Large intestine (tissue), 3 donors: ENCODE measurements around the gene TAP1. TPM values are rescaled to one million over a fixed set of nuclear protein-coding genes. Genes with fewer than 3 reads are reported as not detected.

Experiments used
- DNase-seq, 2 donors: peaks; one replicate each; pipeline versions ENCODE4 v3.0.0 to v3.0.0-alpha.2; 2013
- H3K27ac ChIP-seq: one replicate; pipeline ENCODE4 v1.5.1; 2013; ENCODE audit warnings: low read length
- H3K27me3 ChIP-seq: 2 replicates; pipeline ENCODE4 v1.6.1; 2013; ENCODE audit warnings: low read length; ENCODE audit not compliant: control insufficient read depth, insufficient read depth
- H3K36me3 ChIP-seq: 2 replicates; pipeline ENCODE4 v1.6.1; 2013; ENCODE audit warnings: low read length; ENCODE audit not compliant: control insufficient read depth, insufficient read depth
- H3K4me1 ChIP-seq: one replicate; pipeline ENCODE4 v1.6.1; 2013; ENCODE audit warnings: low read length; ENCODE audit not compliant: control insufficient read depth, insufficient read depth
- H3K4me3 ChIP-seq: one replicate; pipeline ENCODE4 v1.5.1; 2013; ENCODE audit warnings: low read length
- H3K9me3 ChIP-seq: one replicate; pipeline ENCODE4 v1.6.1; 2013; ENCODE audit warnings: mild to moderate bottlenecking, low read depth, low read length, moderate library complexity; ENCODE audit not compliant: control insufficient read depth
- WGBS: methylation state at CpG from one replicate; pipeline ENCODE4 v1.1.5; 2013; ENCODE audit warnings: low lambda C conversion rate; ENCODE audit not compliant: insufficient coverage; 5-methylcytosine and 5-hydroxymethylcytosine counted together
- polyA plus RNA-seq: library from polyadenylated mRNA; unstranded; fragments of 120-200 nt; gene quantifications from one replicate; pipeline ENCODE4 v1.2.1, GENCODE V29; 2013

TAP1 gene
- polyA plus RNA-seq, 1 donor: 18.7 TPM

DNA sequence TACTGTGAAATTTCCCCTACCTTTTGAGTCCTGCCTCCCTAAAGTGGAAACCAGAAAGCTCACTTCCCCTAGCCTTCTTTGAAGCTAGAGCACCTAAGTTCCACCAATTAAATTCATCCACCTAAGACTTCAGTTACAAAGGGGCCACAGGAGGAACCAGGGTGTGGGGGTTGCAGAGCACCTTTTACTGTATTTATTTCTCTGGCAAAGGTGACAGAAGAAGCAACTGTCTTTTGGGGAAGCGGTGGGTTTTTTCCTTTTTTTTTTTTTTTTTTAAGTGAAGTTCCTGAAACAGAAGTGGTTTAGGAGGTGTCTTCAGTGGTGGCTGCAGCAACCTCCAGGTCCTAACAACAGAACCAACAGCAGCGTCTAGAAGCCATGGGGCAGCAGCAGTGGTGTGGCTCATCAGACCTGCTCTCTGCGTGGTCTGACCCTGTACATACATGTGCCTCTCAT lies 13.5 kb upstream of the TAP1 start:
- H3K9me3 ChIP-seq: no peaks in the 10 kb centered on the region
- no peak overlapping the region for H3K4me3 ChIP-seq
- no peak for DNase-seq
- H3K4me1 ChIP-seq: peaks cover 4% of the 10 kb centered on the region
- H3K27me3 ChIP-seq: peaks cover 27% of the 10 kb centered on the region
- no peak overlapping the region for H3K27ac ChIP-seq
- no CpG with 5 or more reads among the region's 3 CpGs for WGBS
- H3K36me3 ChIP-seq: no peaks in the 10 kb centered on the region

DNA sequence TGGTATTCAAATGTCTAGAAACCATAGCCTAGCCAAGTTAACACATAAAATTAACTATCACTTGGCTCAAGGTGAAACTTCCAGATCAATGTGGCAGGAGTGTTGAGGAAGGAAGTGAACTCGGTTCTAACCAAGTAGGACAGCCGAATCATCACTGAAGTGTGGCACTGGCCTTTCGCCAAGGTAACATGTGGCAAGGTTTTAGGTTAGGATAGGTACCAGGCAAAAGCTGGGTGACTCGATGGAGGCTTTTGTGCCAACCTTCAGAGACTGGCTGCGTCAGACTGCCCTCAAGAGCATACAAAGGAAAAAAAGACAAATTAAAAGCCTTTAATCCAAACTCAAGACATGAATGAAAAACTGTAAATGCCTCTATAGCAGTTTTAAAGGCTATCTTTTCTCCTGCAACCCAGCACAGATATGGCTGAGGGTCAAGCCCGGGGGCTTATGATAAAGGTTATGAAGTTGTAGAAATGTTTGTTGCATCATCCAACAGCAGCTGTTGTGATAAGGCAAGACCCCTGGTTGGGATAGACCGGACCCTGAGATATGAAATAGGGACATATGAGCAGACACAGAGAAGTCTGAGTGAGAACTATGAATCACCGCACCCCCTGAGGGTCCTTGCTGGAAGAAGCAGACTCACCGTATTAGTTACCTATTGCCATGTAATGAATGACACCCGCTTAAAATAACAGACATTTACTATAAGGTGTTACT lies 12.4 kb upstream of the TAP1 start:
- peaks cover 30% of the 10 kb centered on the region for H3K27me3 ChIP-seq
- H3K27ac ChIP-seq: no peak overlapping the region
- no CpG with 5 or more reads among the region's 10 CpGs for WGBS
- H3K4me1 ChIP-seq: peaks cover 4% of the 10 kb centered on the region
- no peaks in the 10 kb centered on the region for H3K9me3 ChIP-seq
- no peak overlapping the region for H3K4me3 ChIP-seq
- no peak for DNase-seq
- H3K36me3 ChIP-seq: no peaks in the 10 kb centered on the region

DNA sequence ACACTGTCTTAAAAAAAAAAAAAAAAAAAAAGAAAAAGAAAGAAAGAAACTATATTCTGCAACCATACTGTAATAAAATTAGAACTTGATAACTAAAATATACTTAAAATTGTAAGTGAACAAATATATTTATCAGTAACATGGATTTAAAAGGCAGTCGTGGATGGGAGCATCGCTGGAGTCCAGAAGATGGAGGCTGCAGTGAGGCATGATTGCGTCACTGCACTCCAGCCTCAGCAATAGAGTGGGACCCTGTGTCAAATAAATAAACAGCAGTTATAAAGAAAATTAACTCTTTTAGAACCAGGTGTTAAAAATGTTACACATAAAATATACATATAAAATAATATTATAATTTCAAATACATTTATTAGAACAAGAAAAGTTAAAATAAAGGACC lies 9.2 kb upstream of the TAP1 start:
- WGBS: 74% methylated on average over 3 of the region's 3 CpGs
- no peak for DNase-seq
- Histone ChIP-seq H3K27me3 (peaks cover 22% of the 10 kb centered on the region), H3K36me3 (peaks cover 5% of the 10 kb centered on the region), H3K4me3 (no peak overlapping the region), H3K9me3 (no peaks in the 10 kb centered on the region), H3K4me1 (peaks cover 4% of the 10 kb centered on the region), H3K27ac (no peak overlapping the region)

DNA sequence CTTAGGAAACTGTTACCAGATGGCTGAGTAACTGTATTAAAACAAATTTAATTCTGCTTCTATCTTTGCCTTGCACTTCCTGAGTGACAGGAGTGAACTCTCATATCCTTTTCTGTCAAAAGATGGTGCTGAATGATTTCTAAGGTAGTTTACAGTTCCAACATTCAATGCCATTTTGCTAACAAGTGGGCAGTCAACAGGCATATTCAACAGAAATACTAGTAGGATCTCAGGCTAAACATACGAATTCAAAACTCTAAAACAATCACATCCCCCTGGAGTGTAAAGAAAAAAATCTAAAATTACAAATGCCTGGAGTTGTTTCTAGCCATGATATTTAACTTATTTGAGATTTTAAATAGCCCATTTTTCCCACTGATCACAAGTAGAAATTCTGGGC lies 7.2 kb upstream of the TAP1 start:
- H3K4me1 ChIP-seq: no peaks in the 10 kb centered on the region
- WGBS: no CpG with 5 or more reads among the region's 1 CpG
- peaks cover 5% of the 10 kb centered on the region for H3K36me3 ChIP-seq
- no peak overlapping the region for H3K4me3 ChIP-seq
- H3K27ac ChIP-seq: no peak overlapping the region
- no peaks in the 10 kb centered on the region for H3K9me3 ChIP-seq
- H3K27me3 ChIP-seq: peaks cover 19% of the 10 kb centered on the region
- no peak for DNase-seq

DNA sequence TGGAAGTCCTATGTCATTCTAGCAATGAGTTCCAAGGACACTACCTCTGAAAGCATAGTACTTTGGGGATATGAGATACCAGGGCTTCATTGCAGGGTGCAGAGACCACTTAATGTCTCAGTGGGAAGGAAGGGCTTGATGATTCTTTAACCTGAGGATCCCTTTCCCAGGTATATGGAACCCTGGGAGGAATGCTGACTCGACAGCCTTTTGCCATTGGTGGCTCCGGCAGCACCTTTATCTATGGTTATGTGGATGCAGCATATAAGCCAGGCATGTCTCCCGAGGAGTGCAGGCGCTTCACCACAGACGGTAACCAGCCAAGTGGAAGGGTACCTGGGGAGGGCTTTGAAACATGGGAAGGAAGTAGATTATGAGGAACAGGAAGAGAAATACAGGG lies 4.7 kb upstream of the TAP1 start:
- no peak for DNase-seq
- H3K27ac ChIP-seq: no peak overlapping the region
- H3K4me3 ChIP-seq: no peak overlapping the region
- H3K27me3 ChIP-seq: peaks cover 13% of the 10 kb centered on the region
- H3K9me3 ChIP-seq: no peaks in the 10 kb centered on the region
- H3K4me1 ChIP-seq: peaks cover 7% of the 10 kb centered on the region
- WGBS: no CpG with 5 or more reads among the region's 5 CpGs
- H3K36me3 ChIP-seq: peaks cover 5% of the 10 kb centered on the region

DNA sequence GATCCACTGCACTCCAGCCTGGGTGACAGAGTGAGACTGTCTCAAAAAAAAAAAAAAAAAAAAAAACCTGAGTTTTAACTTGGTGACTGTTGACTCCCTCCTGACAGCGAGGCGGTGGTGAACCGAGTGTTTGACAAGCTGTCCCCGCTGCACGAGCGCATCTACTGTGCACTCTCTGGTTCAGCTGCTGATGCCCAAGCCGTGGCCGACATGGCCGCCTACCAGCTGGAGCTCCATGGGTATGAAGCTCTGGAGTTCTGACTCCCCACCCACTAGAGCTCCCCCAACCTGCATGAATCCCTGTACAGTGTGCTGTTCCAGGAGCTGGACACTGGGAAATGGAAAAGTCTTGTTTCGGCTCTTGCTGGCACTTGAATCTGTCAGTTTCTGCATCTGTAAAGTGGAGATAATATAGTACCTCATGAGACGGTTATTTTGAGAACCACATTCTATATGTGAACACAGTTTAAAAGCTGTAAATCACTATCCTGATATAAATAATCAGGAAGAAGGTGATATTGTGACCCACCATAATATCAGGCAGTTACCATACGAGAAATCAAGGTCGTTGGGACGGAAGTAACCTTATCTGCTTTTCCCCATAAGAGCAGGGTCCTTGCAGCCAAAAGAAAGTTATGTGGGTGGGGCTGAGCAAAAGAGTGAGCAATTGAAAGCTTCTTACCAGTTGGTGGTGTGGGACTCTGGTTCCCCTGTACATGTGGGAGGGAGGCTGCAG lies 3.8 kb upstream of the TAP1 start:
- Histone ChIP-seq H3K4me3 (no peak overlapping the region), H3K9me3 (no peaks in the 10 kb centered on the region), H3K36me3 (peaks cover 5% of the 10 kb centered on the region), H3K27me3 (peaks cover 13% of the 10 kb centered on the region), H3K27ac (no peak overlapping the region), H3K4me1 (peaks cover 10% of the 10 kb centered on the region)
- no peak for DNase-seq
- WGBS: no CpG with 5 or more reads among the region's 14 CpGs

DNA sequence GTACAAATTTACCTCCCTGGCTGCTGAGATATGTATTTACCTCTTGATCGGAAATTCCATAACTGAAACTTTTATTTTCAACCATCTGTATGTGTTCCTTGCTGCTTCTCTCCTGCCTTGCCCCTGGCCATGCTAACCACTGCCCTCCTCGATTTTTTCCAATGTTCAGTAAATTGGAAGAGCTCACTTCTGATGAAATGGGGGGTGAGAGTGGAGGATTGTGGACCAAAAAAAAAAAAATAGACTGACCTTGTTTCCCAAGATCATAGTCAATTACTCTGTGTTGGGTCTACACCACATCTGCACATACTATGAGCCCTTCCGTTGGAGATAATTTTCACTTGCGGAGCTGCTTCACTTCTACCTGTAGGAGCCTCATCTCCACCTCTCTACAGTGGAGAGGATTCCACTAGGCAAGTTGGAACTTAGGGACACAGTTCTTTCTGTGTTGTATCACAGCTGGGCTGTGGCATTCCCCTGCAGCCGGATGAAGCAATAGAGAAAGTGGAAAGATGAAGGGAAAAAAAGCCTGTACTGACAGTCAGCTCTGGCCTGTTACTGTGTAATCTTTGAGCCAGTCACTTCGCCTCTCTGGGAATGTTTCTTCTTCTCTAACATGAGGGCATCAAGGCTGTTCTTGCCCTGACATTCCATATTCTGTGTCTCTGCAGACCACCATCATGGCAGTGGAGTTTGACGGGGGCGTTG lies 2.1 kb upstream of the TAP1 start:
- no peak for DNase-seq
- Histone ChIP-seq H3K4me3 (no peak overlapping the region), H3K27ac (no peak overlapping the region), H3K27me3 (peaks cover 11% of the 10 kb centered on the region), H3K4me1 (peaks cover 13% of the 10 kb centered on the region), H3K9me3 (no peaks in the 10 kb centered on the region), H3K36me3 (peaks cover 12% of the 10 kb centered on the region)
- WGBS: 100% methylated on average over 1 of the region's 8 CpGs

DNA sequence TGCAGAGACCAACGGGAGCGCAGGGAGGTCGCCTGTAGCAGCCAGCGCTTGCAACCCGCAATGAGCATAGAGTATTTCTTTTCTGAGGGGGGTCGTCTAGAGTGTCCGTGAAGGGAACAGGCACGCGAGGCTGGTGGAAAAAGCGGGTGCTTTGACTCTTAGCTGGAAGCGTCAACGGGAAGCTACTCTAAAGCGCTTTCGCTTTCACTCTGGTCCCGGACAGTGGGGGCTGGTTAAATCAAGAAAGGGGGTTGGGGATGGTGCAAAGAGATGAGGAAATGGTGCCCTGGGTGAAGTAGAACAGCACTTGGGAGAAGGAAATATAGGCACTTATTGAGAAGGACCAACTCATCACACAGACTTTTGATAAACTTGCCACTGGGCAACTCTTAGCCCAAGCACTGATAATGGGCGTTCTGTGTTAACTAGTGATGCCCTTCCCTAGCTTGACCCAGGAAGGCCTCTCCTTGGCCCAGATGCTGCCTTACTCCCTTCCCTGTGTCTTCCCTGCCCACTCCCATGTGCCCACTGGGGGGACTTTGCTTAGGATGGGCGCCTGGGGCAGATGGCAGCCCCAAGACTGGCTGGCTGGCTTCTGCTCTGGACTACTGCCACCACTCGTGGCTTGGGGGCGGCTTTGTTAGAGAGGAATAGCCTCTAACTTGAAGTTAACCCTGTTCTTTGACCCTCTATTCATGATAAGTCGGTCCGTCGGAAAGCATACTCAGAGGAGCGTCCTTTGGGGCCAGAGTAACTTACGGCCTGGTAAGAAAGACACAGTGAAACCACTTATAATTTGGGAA lies 1.1 kb upstream of the TAP1 start:
- Histone ChIP-seq H3K36me3 (peaks cover 21% of the 10 kb centered on the region), H3K9me3 (no peaks in the 10 kb centered on the region), H3K4me1 (peaks cover 13% of the 10 kb centered on the region), H3K27me3 (peaks cover 12% of the 10 kb centered on the region), H3K27ac (peak overlapping the region; percentile 99), H3K4me3 (peak overlapping the region; percentile 95)
- 20% methylated on average over 3 of the region's 24 CpGs for WGBS
- peak; percentile 34 to 74 for DNase-seq

DNA sequence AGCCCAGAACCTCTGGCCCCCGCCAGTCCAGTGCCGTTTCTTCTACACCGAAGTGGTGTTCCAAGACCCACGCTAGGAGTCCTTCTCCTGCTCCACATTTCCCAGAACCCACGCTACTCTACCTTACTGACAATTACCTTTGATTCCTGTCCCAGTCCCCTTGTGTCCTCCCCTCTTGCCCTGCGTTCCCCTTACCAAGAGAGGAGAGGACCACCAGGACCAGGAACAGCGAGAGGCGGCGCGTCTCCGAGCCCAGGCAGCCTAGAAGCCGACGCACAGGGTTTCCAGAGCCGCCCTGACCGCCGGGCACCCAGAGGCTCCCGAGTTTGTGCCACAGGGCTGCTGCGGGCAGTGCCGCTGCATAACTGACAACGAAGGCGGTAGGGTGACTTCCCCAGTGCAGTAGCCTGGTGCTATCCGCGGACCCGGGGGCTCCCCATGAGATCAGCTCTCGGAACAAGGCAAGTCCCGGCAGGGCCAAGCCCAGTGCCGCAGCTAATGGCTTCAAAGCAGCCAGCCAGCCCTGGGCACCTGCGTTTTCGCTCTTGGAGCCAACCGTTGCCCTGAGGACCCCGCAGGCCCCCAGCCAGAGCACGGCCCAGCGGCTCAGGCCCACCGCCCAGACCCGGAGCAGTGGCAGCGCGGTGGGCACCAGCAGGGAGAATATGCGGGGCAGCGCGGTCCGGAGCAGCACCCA lies 512 bp downstream of the TAP1 start:
- peak overlapping the region; percentile 99 for H3K27ac ChIP-seq
- peaks cover 12% of the 10 kb centered on the region for H3K27me3 ChIP-seq
- H3K36me3 ChIP-seq: peaks cover 28% of the 10 kb centered on the region
- peaks cover 13% of the 10 kb centered on the region for H3K4me1 ChIP-seq
- H3K9me3 ChIP-seq: no peaks in the 10 kb centered on the region
- H3K4me3 ChIP-seq: peak overlapping the region; percentile 95
- no peak for DNase-seq
- WGBS: no CpG with 5 or more reads among the region's 41 CpGs
